Naive thymus-derived CD4-positive, alpha-beta T cell (primary cell): ENCODE data around the gene ZNF575. TPM values are rescaled to one million over a fixed set of nuclear protein-coding genes. Genes with fewer than 3 reads are reported as not detected.
"Not testable (repeated sequence)": the region's sequence is repeated elsewhere in the genome, so short reads cannot be mapped to it uniquely, and the experiment has no call there.

Experiments
- ATAC-seq: fragments of 150-1000 bp; cut with Tn5 transposase; 2 replicates; pipeline ENCODE4 v1.10.0; 2021; ENCODE audit warnings: mild to moderate bottlenecking, moderate library complexity
- CTCF ChIA-PET: fragments of 350-600 bp; sonication (Branson Sonifier 250); formaldehyde crosslinking; loops from one replicate; lab custom pipeline; 2021; ENCODE audit warnings: antibody characterized with exemption; lab: Charles Lee
- POLR2A ChIA-PET: fragments of 350-600 bp; sonication (Branson Sonifier 250); formaldehyde crosslinking; loops from one replicate; lab custom pipeline; 2021; ENCODE audit warnings: antibody characterized with exemption, inconsistent platforms; lab: Charles Lee
- DNase-seq, 9 donors: peaks; one replicate each; pipeline versions ENCODE4 v3.0.0 to v3.0.0-alpha.2; 2020 to 2022; ENCODE audit warnings: mixed read lengths in 1 of 9
- H3K27ac ChIP-seq: one replicate; pipeline ENCODE4 v1.7.0; 2013; ENCODE audit warnings: mild to moderate bottlenecking, low read depth, low read length, moderate library complexity
- H3K27me3 ChIP-seq, 2 donors: one replicate each; pipeline ENCODE4 v1.7.0; 2013; ENCODE audit warnings: low read length in 2 of 2, mild to moderate bottlenecking in 2 of 2, moderate library complexity in 2 of 2; ENCODE audit not compliant: control insufficient read depth in 2 of 2, insufficient read depth in 2 of 2
- H3K36me3 ChIP-seq, 3 experiments: 1 replicate in 2 of 3; 2 replicates in 1 of 3; pipeline ENCODE4 v1.7.0; 2013; ENCODE audit warnings: low read length in 3 of 3, mild to moderate bottlenecking in 3 of 3, moderate library complexity in 1 of 3; ENCODE audit not compliant: insufficient read depth in 3 of 3, control insufficient read depth in 2 of 3
- H3K4me1 ChIP-seq, 2 donors: one replicate each; pipeline ENCODE4 v1.7.0; 2013; ENCODE audit warnings: low read length in 2 of 2, mild to moderate bottlenecking in 2 of 2, moderate library complexity in 1 of 2; ENCODE audit not compliant: control insufficient read depth in 2 of 2, insufficient read depth in 2 of 2
- H3K4me3 ChIP-seq: 2 replicates; pipeline ENCODE4 v1.7.0; 2013; ENCODE audit warnings: mild to moderate bottlenecking, low read length
- H3K9me3 ChIP-seq, 3 experiments: 1 replicate in 2 of 3; 2 replicates in 1 of 3; pipeline ENCODE4 v1.7.0; 2013; ENCODE audit warnings: low read length in 3 of 3; ENCODE audit not compliant: control insufficient read depth in 2 of 3
- H3K27ac Mint-ChIP-seq, 9 donors: one replicate each; pipeline ENCODE4 v1.8.0; 2020 to 2022; ENCODE audit warnings: mixed read lengths in 9 of 9, mild to moderate bottlenecking in 8 of 9, moderate library complexity in 5 of 9, inconsistent platforms in 2 of 9
- H3K27me3 Mint-ChIP-seq, 5 donors: one replicate each; pipeline ENCODE4 v1.8.0; 2021 to 2022; ENCODE audit warnings: mixed read lengths in 5 of 5, mild to moderate bottlenecking in 1 of 5
- H3K36me3 Mint-ChIP-seq, 5 donors: one replicate each; pipeline ENCODE4 v1.8.0; 2020 to 2022; ENCODE audit warnings: mixed read lengths in 5 of 5, mild to moderate bottlenecking in 3 of 5, inconsistent platforms in 1 of 5
- H3K4me1 Mint-ChIP-seq, 7 donors: one replicate each; pipeline ENCODE4 v1.8.0; 2020 to 2022; ENCODE audit warnings: mixed read lengths in 7 of 7, mild to moderate bottlenecking in 3 of 7, inconsistent platforms in 1 of 7
- H3K4me3 Mint-ChIP-seq, 10 donors: one replicate each; pipeline ENCODE4 v1.8.0; 2020 to 2022; ENCODE audit warnings: mild to moderate bottlenecking in 10 of 10, mixed read lengths in 10 of 10, moderate library complexity in 6 of 10, inconsistent platforms in 2 of 10
- H3K9me3 Mint-ChIP-seq, 11 donors: one replicate each; pipeline ENCODE4 v1.8.0; 2020 to 2022; ENCODE audit warnings: mixed read lengths in 11 of 11, mild to moderate bottlenecking in 4 of 11, inconsistent platforms in 1 of 11, moderate library complexity in 1 of 11
- intact Hi-C, 2 donors: fragments of 100-400 bp; cut with micrococcal nuclease; formaldehyde crosslinking; loops; one replicate each; pipeline ENCODE4 v1.15.1; 2023
- polyA plus RNA-seq, 2 donors: library from polyadenylated mRNA; unstranded; fragments of 300-500 nt; fragmentation: Illumina TruSeq; gene quantifications; one replicate each; pipeline ENCODE4 v1.2.3, GENCODE V29; 2021
- total RNA-seq, 6 experiments: library from RNA in 5 of 6; stranded (reverse) in 5 of 6; gene quantifications; 1 replicate in 5 of 6; 2 replicates in 1 of 6; pipeline ENCODE4 v1.2.3 and lab custom pipeline; 2021 to 2026

Gene ZNF575
- total and polyA plus RNA-seq, 7 experiments from 2014 or later, result 2.7 to 10.7 (median 5.0) TPM

- ChIA-PET CTCF (interaction anchor here (1.1 kb wide), 1 partner anchor 12 kb away, joined by 4 read pairs; no protein-coding TSS in a partner anchor), POLR2A (interaction anchor here (0.6 kb wide), 1 partner anchor 22 kb away, joined by 3 read pairs; no protein-coding TSS in a partner anchor)
- Histone ChIP-seq H3K27me3 (no peaks in the 10 kb centered on the region), H3K4me3 (no peak overlapping the region), H3K4me1 (no peaks in the 10 kb centered on the region), H3K9me3 (peaks cover 0 to 10% (median 0%) of the 10 kb centered on the region in 3 experiments), H3K27ac (no peak overlapping the region), H3K36me3 (peaks cover 0 to 89% (median 18%) of the 10 kb centered on the region in 3 experiments)
- intact Hi-C loops, result no loop called here
- DNase-seq (no peak), ATAC-seq (no peak)
- Mint-ChIP-seq H3K9me3 (peaks cover 0 to 20% (median 7%) of the 10 kb centered on the region in 11 donors), H3K36me3 (peaks cover 13 to 67% (median 38%) of the 10 kb centered on the region in 5 donors), H3K27ac (peak overlapping the region in 2 of 9 donors; percentile 45 to 56), H3K4me1 (peaks cover 0 to 4% (median 0%) of the 10 kb centered on the region in 7 donors), H3K4me3 (no peak overlapping the region), H3K27me3 (no peaks in the 10 kb centered on the region)
Observed at GRCh38 chr19:43541920-43542650, 9.1 kb downstream of the ZNF575 start.

GRCh38 chr19:43544077-43544476, 11.1 kb downstream of the ZNF575 start:
- DNase-seq (no peak), ATAC-seq (no peak)
- peaks cover 0 to 4% (median 0%) of the 10 kb centered on the region in 7 donors for H3K4me1 Mint-ChIP-seq
- H3K9me3 ChIP-seq, result peaks cover 0 to 3% (median 0%) of the 10 kb centered on the region in 3 experiments
- H3K27ac Mint-ChIP-seq, result no peak overlapping the region
- no peak overlapping the region for H3K27ac ChIP-seq
- H3K9me3 Mint-ChIP-seq, result peaks cover 0 to 11% (median 3%) of the 10 kb centered on the region in 11 donors
- intact Hi-C loops, result no loop called here
- CTCF ChIA-PET, result interaction anchor here (1.4 kb wide), 1 partner anchor 12 kb away, joined by 4 read pairs; no protein-coding TSS in a partner anchor
- peaks cover 0 to 87% (median 21%) of the 10 kb centered on the region in 3 experiments for H3K36me3 ChIP-seq
- no peaks in the 10 kb centered on the region for H3K27me3 Mint-ChIP-seq
- POLR2A ChIA-PET, result no interaction called here
- no peak overlapping the region for H3K4me3 Mint-ChIP-seq
- no peak overlapping the region for H3K4me3 ChIP-seq
- peaks cover 4 to 60% (median 22%) of the 10 kb centered on the region in 5 donors for H3K36me3 Mint-ChIP-seq
- no peaks in the 10 kb centered on the region for H3K27me3 ChIP-seq
- H3K4me1 ChIP-seq, result no peaks in the 10 kb centered on the region

GRCh38 chr19:43545276-43545675, 12.3 kb downstream of the ZNF575 start:
- Histone ChIP-seq H3K4me1 (no peaks in the 10 kb centered on the region), H3K36me3 (peaks cover 0 to 88% (median 21%) of the 10 kb centered on the region in 3 experiments), H3K27me3 (no peaks in the 10 kb centered on the region), H3K4me3 (no peak overlapping the region), H3K27ac (no peak overlapping the region), H3K9me3 (no peaks in the 10 kb centered on the region)
- Mint-ChIP-seq H3K4me1 (peaks cover 0 to 4% (median 0%) of the 10 kb centered on the region in 7 donors), H3K36me3 (peaks cover 0 to 54% (median 13%) of the 10 kb centered on the region in 5 donors), H3K9me3 (peaks cover 0 to 3% (median 0%) of the 10 kb centered on the region in 11 donors), H3K27me3 (no peaks in the 10 kb centered on the region), H3K4me3 (no peak overlapping the region), H3K27ac (peak overlapping the region in 2 of 9 donors; percentile 13 to 76)
- DNase-seq (no peak), ATAC-seq (no peak)
- ChIA-PET POLR2A (no interaction called here), CTCF (interaction anchor here (0.9 to 1.1 kb wide), 2 partner anchors 10 to 49 kb away, joined by 3 to 4 read pairs; no protein-coding TSS in a partner anchor)
- intact Hi-C loops, result no loop called here

- CTCF ChIA-PET, result interaction anchor here (0.9 to 1.1 kb wide), 2 partner anchors 9 to 48 kb away, joined by 3 to 4 read pairs; no protein-coding TSS in a partner anchor
- DNase-seq (no peak), ATAC-seq (no peak)
- H3K4me3 Mint-ChIP-seq, result no peak overlapping the region
- POLR2A ChIA-PET, result interaction anchor here (0.9 kb wide), 1 partner anchor 120 kb away, joined by 3 read pairs; no protein-coding TSS in a partner anchor
- Histone ChIP-seq H3K36me3 (peaks cover 0 to 88% (median 21%) of the 10 kb centered on the region in 3 experiments), H3K27ac (no peak overlapping the region), H3K4me3 (no peak overlapping the region), H3K9me3 (no peaks in the 10 kb centered on the region), H3K27me3 (no peaks in the 10 kb centered on the region), H3K4me1 (no peaks in the 10 kb centered on the region)
- no peaks in the 10 kb centered on the region for H3K27me3 Mint-ChIP-seq
- H3K9me3 Mint-ChIP-seq, result no peaks in the 10 kb centered on the region
- intact Hi-C loops, result no loop called here
- peaks cover 0 to 4% (median 0%) of the 10 kb centered on the region in 7 donors for H3K4me1 Mint-ChIP-seq
- peak overlapping the region in 3 of 9 donors; percentile 33 to 74 (median 56) for H3K27ac Mint-ChIP-seq
- H3K36me3 Mint-ChIP-seq, result peaks cover 0 to 51% (median 13%) of the 10 kb centered on the region in 5 donors
Observed at GRCh38 chr19:43545981-43546380, 13.0 kb downstream of the ZNF575 start.

- H3K36me3 Mint-ChIP-seq, result peaks cover 4 to 51% (median 11%) of the 10 kb centered on the region in 5 donors
- ChIA-PET POLR2A (interaction anchor here (0.9 kb wide), 1 partner anchor 119 kb away, joined by 3 read pairs; no protein-coding TSS in a partner anchor), CTCF (interaction anchor here (1.1 kb wide), 1 partner anchor 48 kb away, joined by 4 read pairs; no protein-coding TSS in a partner anchor)
- DNase-seq (no peak), ATAC-seq (no peak)
- H3K9me3 Mint-ChIP-seq, result peaks cover 0 to under 1% (median 0%) of the 10 kb centered on the region in 11 donors
- Histone ChIP-seq H3K4me3 (no peak overlapping the region), H3K36me3 (peaks cover 4 to 88% (median 21%) of the 10 kb centered on the region in 3 experiments), H3K9me3 (no peaks in the 10 kb centered on the region), H3K27ac (no peak overlapping the region), H3K27me3 (no peaks in the 10 kb centered on the region), H3K4me1 (no peaks in the 10 kb centered on the region)
- peaks cover 0 to 4% (median 0%) of the 10 kb centered on the region in 7 donors for H3K4me1 Mint-ChIP-seq
- no peak overlapping the region for H3K27ac Mint-ChIP-seq
- no peak overlapping the region for H3K4me3 Mint-ChIP-seq
- intact Hi-C loops, result no loop called here
- no peaks in the 10 kb centered on the region for H3K27me3 Mint-ChIP-seq
Observed at GRCh38 chr19:43546581-43546980, 13.6 kb downstream of the ZNF575 start.

GRCh38 chr19:43547926-43548325, 14.9 kb downstream of the ZNF575 start:
- intact Hi-C loops, H3K27ac ChIP-seq, H3K27ac Mint-ChIP-seq, DNase-seq, H3K4me3 ChIP-seq, H3K27me3 ChIP-seq, POLR2A ChIA-PET, H3K9me3 Mint-ChIP-seq, CTCF ChIA-PET, H3K9me3 ChIP-seq, H3K27me3 Mint-ChIP-seq, H3K4me1 ChIP-seq, H3K4me3 Mint-ChIP-seq, H3K4me1 Mint-ChIP-seq, ATAC-seq: not testable (repeated sequence)
- H3K36me3 Mint-ChIP-seq, result peaks cover 6 to 46% (median 11%) of the 10 kb centered on the region in 5 donors
- peaks cover 8 to 89% (median 18%) of the 10 kb centered on the region in 3 experiments for H3K36me3 ChIP-seq
